Erythroblast (primary cell): ENCODE measurements around the gene MYH8.

Source experiments
- GATA1 ChIP-seq: IDR thresholded peaks from 2 replicates; pipeline ENCODE4 v1.6.1; 2011; ENCODE audit warnings: low read depth, mild to moderate bottlenecking, control low read depth, low read length, moderate library complexity
- POLR2A ChIP-seq: IDR thresholded peaks from 2 replicates; pipeline ENCODE4 v1.6.1; 2011; ENCODE audit warnings: mild to moderate bottlenecking, low read length

- TF ChIP-seq POLR2A: no peak
- no peak for TF ChIP-seq GATA1
These were observed 51.6 kb downstream of the MYH8 start for GRCh38 chr17:10370016-10370608.
